T-helper 2 cell (primary cell): Measurements from ENCODE around the gene PNPLA2.
A peak's percentile ranks its signal among the peaks of the same experiment; 100 is the strongest.

ENCODE experiments used
- DNase-seq, 5 experiments: peaks; one replicate each; pipeline versions ENCODE4 v3.0.0 to v3.0.0-alpha.2; 2012 to 2022

The PNPLA2 gene

DNA sequence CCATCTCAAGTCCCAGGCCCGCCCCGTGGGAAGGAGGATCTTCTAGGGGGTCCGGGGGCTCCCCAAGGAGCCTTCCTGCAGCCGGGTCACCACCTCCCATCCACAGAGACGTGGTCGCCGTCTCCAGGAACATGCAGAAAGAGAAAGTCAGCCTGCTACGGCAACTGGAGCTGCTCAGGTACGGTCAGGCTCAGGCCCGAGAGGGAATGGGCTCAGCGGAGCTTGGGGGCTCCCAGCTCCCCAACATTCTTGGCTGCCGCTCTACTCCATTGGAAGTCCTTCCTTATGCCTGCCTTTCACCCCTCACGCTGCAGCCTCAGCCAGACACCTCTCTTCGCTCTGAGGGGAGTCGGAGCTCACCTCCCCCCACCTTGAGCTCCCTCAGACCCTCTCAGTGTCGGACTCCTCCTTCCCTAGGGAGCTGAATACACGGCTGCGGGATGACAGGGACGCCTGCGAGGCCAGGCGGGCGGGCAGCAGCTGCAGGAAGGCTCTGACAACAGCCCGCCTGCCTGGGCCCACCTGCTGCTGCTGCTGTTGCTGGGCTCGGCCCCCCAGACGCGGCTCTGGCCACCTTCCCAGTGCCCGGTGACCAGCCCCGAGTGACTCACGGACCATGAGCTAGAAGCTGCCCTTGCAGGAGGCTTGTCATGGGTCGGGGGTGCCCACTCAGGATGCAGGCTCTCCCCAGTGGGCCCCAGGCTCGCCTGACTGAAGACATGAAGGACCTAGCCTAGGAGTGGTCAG, 12.6 kb downstream of the PNPLA2 start:
- DNase-seq = no peak

DNA sequence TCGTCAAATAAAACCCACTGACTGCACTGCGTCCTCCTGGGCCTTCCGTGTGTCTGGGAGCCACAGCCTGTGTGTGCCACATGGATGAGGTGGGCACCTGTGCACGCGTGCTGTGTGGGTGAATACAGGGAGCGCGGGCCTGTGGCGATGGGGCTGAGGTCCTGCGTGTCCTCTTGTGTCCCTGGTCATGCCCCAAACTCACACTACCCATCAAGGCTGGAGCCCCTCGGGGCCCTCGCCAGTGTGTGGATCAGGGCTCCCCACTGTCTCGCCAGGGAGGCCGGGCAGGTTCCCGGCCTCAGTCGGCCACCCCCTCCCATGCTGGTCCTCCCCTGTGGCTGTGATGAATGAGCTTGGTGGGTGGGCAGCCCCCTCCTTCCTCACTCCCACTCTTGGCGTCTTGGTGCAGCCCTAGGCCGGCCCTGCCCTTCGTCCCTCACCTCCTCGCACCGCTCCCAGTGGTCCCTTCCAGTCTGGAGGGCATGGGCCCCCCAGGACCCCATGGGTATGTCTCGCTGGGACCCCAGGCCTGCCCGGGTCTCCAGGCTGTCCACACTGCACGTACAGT, 13.3 kb downstream of the PNPLA2 start:
- no peak for DNase-seq

DNA sequence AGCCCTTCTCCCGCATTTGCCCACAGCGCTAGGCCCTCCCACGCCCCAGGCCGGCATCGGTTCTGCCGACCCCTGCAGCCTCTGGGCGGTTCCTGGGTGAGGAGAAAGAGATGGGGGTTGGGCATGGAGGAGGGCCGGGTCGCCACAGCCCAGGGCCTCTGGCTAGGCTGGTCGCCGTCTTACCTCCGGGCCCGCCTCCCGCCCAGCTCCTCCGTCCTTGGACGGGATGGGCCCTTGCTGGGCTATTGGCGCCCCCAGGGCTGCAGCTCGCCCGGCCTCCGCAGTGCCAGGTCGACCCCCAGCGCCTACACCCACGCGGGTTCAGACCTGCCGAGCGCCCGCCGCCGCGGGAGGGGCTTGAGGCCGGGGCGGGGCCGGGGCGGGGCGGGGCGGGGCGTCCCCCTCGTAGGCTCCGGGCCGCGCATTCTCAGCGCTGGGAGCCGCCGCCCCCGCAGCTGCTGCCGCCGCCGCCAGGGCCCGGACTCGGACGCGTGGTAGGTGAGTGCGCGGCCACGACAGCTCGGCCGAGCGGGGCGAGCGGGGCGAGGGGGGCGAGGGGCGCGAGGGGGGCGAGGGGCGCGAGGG, 13.9 kb downstream of the PNPLA2 start, which contains the start of gene CD151:
Gene CD151 (plus strand): TSS at position 424 of the 585 bp plus-strand sequence. CDS start 3,118 bp downstream, outside the sequence.
- peak in 2 of 5 experiments; percentile 54 to 58 for DNase-seq

DNA sequence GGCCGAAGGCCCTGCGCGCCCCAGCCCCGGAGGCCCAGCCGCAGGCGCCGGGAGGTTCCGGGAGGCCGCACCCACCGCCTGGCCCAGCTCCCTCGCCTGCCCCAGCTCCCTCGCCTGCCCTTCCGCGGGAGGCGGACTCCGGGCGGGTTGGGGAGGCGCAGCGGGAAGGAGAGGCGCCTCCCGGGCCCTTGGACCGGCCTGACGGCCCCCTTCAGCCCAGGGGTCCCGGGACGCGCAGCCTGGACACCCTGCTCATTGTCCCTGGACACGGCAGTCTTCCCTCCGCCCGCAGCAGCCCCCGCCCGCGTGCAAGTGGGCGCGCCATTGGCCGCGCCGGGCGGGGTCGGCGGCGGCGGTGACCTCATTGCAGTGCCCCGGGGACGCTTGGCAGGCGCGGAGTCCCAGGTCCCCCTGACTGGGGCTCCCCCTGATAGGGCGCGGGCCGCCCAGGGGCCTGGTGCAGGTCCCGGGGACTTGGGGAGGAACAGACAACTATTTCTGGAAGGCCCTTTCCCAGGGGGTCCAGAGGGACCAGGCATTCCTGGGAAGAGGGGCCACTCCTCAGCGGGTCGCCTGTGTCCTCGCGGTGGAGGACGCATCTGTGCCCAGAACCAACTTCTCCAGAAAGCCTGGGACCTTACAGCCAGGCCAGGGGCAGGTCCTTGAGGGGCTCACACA, 14.5 kb downstream of the PNPLA2 start:
- peak in 2 of 5 experiments; percentile 36 to 39 for DNase-seq

DNA sequence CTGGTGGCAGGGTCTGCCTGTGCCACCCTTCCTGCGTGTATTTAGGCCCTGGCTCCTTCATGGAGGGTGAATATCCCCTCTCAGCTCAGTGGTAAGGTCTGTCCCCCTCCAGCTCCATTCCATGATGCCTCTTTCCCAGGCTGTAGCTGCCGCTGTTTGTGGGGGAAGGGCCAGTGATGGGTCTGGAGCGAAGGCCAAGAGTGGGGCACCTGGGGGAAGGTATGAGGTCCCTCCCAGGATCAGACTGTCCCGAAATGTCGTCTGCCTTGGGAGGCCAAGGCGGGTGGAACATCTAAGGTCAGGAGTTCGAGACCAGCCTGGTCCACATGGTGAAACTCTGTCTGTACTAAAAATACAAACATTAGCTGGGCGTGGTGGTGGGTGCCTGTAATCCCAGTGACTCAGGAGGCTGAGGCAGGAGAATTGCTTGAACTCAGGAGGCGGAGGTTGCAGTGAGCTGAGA, 15.2 kb downstream of the PNPLA2 start:
- no peak for DNase-seq

DNA sequence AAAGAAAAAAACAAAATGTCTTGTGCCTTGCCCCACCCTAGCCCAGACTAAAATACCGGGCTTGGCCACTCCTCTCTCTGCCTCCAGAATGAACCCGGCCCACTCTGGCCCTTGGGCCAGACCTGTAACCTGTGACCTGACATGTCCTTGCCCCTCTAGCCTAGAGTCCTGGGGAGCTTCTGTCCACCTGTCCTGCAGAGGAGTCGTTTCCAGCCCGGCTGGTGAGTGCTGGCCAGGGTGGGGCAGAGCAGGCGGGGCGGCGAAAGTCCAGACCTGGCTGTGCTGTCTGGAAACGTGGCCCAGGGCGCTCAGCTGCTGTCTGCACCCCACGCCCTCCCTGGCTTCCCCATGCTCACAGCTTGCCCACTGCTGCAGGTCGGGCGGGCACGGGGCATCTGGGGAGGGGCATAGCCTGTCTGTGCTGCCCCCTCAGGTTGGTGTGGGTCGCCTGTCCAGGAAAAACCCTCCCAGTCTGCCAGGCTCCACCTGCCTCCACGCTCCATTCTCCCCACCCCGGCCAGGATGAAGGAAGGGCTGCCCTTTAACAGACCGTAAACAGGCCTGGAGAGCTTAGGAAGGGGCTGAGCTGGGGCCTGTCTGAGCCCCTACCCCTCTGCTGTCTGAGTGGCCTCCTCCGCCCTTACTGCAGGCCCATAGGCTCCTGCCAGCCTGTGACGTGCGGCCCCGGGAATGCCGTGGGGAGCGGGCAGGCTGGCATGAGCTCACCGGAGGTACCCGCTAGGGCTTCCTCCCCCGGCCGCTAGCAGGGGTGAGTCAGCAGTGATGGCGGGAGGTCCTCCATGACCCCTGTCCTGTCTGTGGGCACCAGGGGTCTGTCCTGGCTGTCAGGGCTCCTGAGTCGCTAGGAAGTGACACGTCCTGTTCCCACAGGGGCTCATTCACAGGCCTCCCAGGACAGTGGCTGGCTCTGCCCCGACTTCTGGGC, 15.9 kb downstream of the PNPLA2 start:
- DNase-seq = no peak

DNA sequence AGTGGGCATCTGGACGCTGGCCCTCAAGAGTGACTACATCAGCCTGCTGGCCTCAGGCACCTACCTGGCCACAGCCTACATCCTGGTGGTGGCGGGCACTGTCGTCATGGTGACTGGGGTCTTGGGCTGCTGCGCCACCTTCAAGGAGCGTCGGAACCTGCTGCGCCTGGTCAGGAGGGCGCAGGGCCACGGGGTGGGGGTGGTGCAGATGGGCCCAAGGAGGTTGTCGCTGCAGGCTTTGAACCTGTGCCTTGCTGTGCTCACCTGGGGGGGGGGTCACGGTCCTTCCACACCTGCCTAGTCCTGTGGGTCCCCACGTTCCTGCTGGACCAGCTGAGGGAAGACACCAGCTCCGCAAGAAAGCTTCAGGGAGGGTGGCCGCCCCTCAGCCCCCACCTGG, 17.6 kb downstream of the PNPLA2 start:
- no peak for DNase-seq

DNA sequence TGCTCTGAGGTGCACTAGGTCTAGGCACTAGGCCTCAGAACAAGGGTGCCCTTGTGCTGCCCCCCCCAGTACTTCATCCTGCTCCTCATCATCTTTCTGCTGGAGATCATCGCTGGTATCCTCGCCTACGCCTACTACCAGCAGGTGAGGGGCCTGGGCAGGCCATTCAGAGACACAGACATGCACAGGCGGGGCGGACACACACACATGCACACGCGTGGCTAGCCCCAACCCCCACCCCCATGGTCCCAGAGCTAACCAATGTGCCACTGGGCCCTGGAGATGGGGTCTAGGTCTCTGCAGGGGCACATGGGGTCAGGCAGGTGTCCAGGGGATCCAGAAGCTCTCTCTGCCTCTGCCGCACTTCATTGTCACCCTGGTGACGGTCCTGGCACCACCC, 18.0 kb downstream of the PNPLA2 start:
- no peak for DNase-seq

DNA sequence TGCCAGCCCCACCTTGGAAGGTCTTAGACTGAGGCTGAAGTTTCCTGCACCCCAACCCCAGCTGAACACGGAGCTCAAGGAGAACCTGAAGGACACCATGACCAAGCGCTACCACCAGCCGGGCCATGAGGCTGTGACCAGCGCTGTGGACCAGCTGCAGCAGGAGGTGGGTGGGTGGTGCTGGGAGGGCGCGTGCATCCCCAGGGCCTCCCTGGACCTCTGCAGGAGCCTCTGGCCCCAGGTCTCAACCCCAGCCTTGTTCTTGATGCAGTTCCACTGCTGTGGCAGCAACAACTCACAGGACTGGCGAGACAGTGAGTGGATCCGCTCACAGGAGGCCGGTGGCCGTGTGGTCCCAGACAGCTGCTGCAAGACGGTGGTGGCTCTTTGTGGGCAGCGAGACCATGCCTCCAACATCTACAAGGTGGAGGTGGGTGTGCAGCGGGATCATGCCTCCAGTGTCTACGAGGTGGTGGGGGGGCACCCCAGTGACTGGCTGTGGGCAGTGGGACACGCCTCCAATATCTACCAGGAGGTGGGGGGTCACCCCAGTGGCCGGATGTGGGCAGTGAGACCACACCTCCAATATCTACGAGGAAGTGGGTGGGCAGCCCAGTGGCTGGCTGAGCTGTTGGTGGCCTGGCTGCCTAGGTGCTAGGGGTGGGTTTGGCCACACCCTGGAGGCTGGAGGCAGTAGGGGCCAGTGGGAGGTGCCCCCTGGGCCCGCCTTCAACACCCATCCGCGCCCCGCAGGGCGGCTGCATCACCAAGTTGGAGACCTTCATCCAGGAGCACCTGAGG, 18.7 kb downstream of the PNPLA2 start:
- DNase-seq = no peak

DNA sequence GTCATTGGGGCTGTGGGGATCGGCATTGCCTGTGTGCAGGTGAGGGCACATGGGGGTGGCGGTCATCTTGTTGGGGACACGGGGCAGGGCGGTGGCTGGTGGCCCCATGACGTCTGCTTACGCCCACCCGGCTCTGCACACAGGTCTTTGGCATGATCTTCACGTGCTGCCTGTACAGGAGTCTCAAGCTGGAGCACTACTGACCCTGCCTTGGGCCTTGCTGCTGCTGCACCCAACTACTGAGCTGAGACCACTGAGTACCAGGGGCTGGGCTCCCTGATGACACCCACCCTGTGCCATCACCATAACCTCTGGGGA, 19.2 kb downstream of the PNPLA2 start:
- DNase-seq = no peak

DNA sequence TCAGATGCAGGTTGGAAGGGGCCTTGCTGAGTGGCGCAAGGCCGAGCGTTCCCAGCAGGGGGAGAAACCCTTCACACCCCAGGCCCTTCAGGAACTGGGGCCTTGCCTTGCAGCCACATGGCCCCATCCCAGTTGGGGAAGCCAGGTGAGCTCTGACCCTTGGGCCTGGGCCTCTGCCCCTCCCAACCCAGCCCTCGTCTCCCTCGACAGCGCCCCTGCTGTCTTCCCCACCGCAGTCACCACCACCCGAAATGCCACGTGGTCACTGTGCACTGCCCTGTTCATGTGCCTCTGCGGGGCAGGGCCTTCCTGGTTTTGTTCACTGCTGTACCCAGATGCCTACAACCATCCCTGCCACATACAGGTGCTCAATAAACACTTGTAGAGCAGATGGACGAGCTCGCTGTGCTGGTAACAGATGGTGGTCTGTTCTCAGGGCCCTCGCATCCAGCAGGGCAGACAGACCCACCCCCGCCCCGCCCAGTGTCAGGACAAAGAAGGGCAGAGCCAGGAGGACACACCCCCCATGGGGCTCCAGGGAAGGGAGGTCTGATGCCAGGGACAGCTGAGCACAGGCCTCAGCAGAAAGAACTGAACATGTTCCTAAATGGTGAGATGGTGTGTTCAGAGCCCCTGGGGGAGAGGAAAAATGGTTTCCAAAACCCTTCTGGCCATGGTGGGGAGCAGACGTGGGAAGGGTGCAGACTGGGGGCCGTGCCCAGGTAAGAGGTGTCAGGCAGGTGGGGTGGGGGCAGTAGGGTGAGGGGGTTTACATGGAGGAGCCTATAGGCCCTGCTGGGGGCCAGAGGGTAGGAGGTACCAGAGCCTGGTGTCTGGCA, 19.9 kb downstream of the PNPLA2 start:
- DNase-seq = no peak

DNA sequence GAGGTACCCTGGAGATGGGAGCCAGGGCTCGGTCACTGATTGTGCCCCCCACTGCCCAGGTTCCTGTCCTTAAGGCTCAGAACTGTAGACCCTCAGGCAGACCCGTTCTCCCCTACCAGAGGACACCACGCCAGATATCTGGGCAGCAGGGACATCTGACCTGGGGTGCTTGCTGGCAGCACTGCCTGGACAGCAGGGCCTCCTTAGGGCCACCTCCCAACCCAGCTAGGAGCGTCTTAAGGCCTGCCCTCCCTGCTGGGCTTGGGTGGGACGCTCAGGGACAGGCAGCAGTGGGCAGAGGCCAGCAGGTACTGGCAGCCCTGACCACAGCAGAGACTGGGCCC, 20.5 kb downstream of the PNPLA2 start:
- no peak for DNase-seq

DNA sequence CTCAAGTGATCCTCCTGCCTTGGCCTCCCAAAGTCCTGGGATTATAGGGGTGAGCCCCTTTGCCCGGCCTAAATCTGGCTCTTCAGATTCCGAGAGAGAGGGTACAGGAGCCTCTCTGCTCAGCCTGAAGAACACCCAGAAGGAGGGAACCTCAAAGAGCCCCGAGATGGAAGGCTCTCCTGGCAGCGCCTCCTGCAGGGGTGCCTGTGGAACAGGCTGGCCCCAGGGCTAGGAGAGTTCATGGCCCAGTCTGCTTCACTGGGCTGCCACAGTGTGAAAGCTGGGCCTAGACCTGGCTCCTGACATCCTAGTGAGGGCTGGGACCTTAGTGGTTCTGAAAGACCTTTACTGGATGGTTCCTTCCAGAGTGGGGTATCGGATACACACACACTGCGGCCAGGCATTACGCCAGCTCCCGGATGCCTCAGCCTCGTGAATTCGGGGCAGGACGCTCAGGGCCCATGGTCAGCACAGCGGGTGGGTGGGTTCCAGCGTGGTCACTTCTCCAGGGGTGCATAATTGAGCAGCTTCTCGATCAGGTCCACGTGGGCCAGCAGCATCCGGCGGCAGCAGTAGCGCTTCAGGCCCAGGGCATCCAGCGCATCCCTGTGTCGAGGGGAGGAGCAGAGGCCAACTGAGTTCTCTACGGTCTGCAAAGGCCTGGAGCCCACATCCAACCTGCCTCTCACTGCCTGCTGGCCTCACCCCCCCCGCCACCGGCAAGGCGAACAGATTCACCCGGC, 21.3 kb downstream of the PNPLA2 start:
- DNase-seq = no peak

DNA sequence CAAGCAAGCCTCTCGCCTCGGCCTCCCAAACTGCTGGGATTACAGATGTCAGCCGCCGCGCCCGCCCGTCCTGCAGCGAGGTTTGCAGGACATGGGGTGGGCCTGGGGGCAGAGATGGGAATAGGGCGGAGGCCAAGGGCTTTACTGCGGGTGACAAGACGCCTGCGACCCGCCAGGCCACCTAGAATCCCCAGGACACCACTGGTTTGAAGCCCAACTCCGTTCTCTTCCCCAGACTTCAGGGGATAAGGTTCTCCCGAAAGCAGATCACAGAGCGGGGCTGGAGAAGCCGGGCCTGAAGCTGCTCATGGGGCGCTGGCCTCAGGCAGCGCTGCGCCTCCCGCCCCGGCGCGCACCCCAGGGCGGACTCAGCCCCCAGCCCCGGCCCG, 23.3 kb downstream of the PNPLA2 start:
- DNase-seq = no peak

DNA sequence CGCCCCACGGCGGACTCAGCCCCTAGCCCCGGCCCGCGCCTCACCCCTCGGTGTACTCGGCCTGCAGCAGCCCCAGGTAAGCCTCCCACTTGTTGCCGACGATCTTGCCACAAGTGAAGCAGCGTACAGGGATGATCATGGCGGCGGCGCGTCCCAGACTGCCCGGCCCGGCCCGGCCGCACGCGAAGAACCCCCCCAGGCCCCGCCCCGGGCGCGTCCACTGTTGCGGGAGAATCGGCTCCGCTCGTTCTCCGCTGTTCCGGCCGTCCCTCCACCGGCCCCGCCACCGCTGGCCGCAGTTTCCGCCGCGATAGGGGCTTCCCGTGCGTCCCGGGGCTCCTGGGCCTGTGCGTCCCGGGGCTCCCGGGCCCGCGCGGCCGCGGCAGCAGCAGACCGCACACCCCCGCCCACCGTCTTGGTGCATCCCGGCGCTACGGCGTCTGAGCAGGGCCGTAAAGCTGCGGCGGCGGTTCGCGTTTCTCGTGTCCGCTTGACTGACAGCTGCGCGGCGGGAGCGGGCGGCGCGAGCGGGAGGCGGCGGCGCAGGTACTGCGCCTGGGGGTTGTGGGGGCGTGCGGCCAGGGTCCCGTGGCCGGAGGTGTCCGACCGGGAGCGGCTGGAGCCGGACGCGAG, 23.8 kb downstream of the PNPLA2 start, which contains the start of the genes POLR2L and TSPAN4:
Gene POLR2L (minus strand): TSS at position 160 of the 633 bp plus-strand sequence. CDS start 21 bp downstream, at position 139.
Gene TSPAN4 (plus strand): TSS at position 483 of the 633 bp plus-strand sequence. CDS start 7,453 bp downstream, outside the sequence.
- peak; percentile 78 to 93 (median 81) for DNase-seq

DNA sequence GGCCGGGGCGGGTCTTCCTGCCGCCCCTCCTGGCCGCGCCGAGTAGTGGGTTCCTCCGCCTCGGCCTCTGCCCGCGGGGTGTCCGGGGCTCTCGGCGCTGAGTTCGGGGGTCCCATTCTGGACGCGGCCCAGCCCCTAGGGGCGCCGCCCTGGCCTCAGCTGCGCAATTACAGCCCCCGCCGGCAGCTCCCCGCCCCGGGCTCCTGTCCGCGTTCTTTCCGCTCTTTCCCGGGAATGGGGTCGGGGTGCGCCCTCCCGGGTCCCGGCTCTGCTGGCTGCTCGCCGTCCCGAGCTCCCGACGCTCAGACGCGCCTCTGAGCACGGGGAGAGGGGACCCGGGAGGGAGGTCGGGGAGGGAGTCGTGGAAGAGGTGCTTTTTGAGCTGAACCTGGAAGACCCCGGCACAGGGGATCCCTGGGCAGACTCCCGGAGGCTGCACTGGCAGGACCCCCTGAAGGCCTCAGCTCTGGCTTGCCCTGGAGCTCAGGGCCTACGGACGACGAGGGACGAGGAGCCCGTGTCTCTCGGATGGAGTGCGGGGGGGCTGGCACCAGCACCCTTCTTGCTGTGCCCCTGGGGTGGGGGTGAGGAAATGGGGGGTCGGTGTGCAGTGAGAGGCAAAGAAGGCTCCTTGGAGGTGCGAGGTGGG, 24.5 kb downstream of the PNPLA2 start:
- DNase-seq = no peak

DNA sequence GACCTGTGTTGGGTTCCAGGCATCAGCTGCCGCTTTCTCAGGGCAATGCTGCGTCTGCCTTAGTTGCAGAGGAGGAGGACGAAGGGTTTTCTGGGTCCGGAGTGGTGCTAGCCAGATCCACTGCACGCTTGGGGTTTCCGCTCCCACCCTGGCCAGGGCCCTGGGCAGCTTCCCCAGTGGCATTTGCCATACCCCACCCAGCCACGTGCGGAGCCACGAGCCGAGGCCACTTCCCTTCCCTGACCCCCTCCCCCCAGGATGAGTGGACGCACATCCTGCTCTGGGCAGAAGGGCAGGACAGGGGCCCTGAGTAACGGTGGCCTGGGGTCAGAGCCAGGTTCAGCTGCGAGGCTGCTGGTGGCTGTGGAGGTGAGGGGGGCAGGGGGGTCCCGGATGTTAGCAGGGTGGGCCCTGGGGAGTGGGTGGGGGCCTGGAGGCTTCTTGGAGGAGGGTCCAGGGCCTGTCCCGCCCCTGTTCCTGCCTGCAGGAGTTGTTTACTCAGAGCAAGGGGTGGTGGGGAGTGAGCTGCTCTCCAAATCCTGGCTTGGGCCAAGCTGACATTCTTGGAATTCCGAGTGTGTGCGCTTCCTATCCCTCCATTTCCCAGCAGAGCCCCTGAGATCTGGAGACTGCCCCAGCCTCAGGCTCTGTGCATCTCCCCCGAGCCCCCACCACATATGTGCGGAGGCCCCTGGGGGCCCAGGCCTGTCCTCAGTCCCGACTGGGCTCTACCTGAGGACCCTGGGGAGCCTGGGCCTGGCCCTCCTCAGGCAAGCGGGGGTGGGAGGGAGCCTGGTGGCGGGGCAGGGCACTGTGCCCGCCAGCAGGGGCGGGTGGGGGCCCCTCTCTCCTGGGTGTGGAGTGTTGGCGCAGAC, 25.3 kb downstream of the PNPLA2 start:
- DNase-seq = no peak
